GM12891 (cell line): Measurements from ENCODE around the gene CYB5A.

ENCODE experiments used
- DNase-seq: peaks from one replicate; pipeline ENCODE4 v3.0.0; 2011; ENCODE audit warnings: low spot score; ENCODE audit not compliant: insufficient read length
- FAIRE-seq: peaks from 2 replicates; lab custom pipeline; 2011; peaks lifted over from hg19 to GRCh38; lab: Jason Lieb, UNC
- PAX5 ChIP-seq: IDR thresholded peaks from 2 replicates; pipeline ENCODE4 v1.6.1; 2011; ENCODE audit warnings: low read length, moderate library complexity, mild to moderate bottlenecking; ENCODE audit not compliant: insufficient read depth, severe bottlenecking
- POLR2A ChIP-seq: IDR thresholded peaks from 2 replicates; pipeline ENCODE4 v1.6.1; 2011; ENCODE audit warnings: low read depth, low read length, control low read depth
- POLR2AphosphoS5 ChIP-seq: IDR thresholded peaks from 2 replicates; pipeline ENCODE4 v1.6.1; 2011; ENCODE audit warnings: low read depth, low read length, control low read depth
- POU2F2 ChIP-seq: IDR thresholded peaks from 2 replicates; pipeline ENCODE4 v1.6.1; 2011; ENCODE audit warnings: low read depth, mild to moderate bottlenecking, control low read depth, low read length, moderate library complexity
- SPI1 ChIP-seq: IDR thresholded peaks from 2 replicates; pipeline ENCODE4 v1.6.1; 2011; ENCODE audit warnings: low read depth, low read length, control low read depth
- TAF1 ChIP-seq: IDR thresholded peaks from 2 replicates; pipeline ENCODE4 v1.6.1; 2011; ENCODE audit warnings: low read depth, low read length, control low read depth

Gene CYB5A

GRCh38 chr18:74268175-74268574 is 23.6 kb downstream of the CYB5A start:
- TF ChIP-seq POLR2A = no peak
- no peak for TF ChIP-seq PAX5
- no peak for TF ChIP-seq TAF1
- no peak for TF ChIP-seq POU2F2
- TF ChIP-seq SPI1 = no peak
- no peak for TF ChIP-seq POLR2AphosphoS5

DNA sequence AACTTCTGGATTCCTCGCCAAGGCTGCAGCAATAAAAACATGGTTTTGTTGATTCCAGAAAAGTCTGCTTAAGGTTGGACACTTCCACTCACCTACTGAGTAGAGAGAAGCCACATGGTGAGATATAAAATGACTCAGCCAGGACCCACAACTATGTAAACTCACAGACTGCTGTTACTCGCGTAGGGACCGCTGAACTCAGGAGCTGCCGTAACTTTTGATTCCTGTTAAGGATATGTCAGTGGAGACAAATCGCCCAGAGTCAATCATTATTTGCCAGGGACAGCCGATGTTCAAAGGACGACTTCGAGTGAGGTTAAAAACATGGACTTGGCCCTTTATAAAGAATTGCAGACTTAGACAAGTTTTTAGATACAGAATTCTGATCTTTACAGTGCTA is 25.6 kb downstream of the CYB5A start:
- no peak for TF ChIP-seq SPI1
- TF ChIP-seq POLR2AphosphoS5 = no peak
- TF ChIP-seq TAF1 = no peak
- no peak for TF ChIP-seq PAX5
- no peak for TF ChIP-seq POU2F2
- no peak for DNase-seq
- no peak for FAIRE-seq

More at GRCh38 chr18:74268175-74268574, 23.6 kb downstream of the CYB5A start:
- FAIRE-seq = no peak
- no peak for DNase-seq

GRCh38 chr18:74265546-74266098 is 26.1 kb downstream of the CYB5A start:
- TF ChIP-seq POLR2A = no peak
- no peak for TF ChIP-seq POU2F2
- no peak for TF ChIP-seq POLR2AphosphoS5
- no peak for TF ChIP-seq SPI1
- no peak for TF ChIP-seq TAF1
- TF ChIP-seq PAX5 = no peak
- DNase-seq (no peak), FAIRE-seq (no peak)

- no peak for FAIRE-seq
- TF ChIP-seq SPI1 (peak; percentile 51), TAF1 (no peak), PAX5 (no peak)
- no peak for DNase-seq
These were observed 27.3 kb downstream of the CYB5A start for GRCh38 chr18:74264303-74265020.

GRCh38 chr18:74261053-74261713 is 30.6 kb downstream of the CYB5A start:
- no peak for DNase-seq
- TF ChIP-seq PAX5 (no peak), TAF1 (no peak), SPI1 (no peak), POLR2AphosphoS5 (no peak), POU2F2 (no peak), POLR2A (no peak)
- no peak for FAIRE-seq

- FAIRE-seq = no peak
- TF ChIP-seq PAX5 (no peak), POLR2A (no peak), TAF1 (no peak), POLR2AphosphoS5 (no peak), SPI1 (no peak), POU2F2 (no peak)
- DNase-seq = no peak
These were observed 32.4 kb downstream of the CYB5A start for GRCh38 chr18:74259347-74259746.

DNA sequence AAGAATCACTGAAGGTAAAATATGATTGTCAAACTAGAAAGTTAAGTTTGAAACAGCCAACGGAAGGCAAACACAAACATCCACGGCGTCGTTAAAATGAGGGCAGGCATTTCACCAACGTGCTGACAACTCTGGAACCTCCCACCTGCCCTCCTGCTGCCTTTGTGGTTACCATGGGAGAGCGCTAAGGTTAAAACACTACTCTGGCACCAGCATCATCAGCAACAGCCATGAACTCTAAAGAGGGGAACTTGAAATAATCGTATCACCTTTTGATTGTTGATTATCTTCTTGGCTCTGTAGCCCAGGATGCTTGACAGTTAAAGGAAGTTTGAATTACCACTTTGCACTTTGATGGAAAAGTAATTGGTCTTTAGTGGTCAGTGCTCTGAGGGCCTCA is 34.7 kb downstream of the CYB5A start:
- DNase-seq (no peak), FAIRE-seq (no peak)
- no peak for TF ChIP-seq POLR2AphosphoS5

GRCh38 chr18:74256190-74256589 is 35.6 kb downstream of the CYB5A start:
- no peak for TF ChIP-seq POLR2A
- no peak for TF ChIP-seq TAF1
- DNase-seq (no peak), FAIRE-seq (no peak)

DNA sequence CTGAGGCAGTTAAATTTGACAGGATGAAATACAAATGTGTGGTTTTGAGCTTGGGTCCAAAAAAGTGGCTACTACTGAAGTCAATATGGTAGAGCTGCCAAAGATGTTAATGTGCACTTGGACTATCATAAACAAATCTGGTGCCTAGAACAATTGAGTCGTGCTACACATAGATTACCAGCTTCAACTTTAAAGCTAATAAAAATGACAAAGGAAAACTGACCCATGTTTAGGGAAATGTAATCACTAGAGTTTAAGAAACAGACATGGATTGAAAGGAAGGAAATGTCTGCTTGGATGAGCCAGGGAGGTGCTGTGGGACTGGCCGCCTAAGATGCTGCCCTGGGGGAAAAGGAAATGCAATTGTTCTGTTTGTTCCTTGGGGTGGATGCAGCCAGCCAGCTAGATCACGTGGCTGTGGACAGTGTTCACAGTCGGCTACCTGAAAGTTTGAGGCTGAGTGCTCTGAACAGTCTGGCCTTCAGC is 36.6 kb downstream of the CYB5A start:
- no peak for TF ChIP-seq PAX5
- TF ChIP-seq POLR2AphosphoS5 = no peak
- no peak for TF ChIP-seq TAF1
- no peak for TF ChIP-seq POLR2A
- TF ChIP-seq SPI1 = no peak
- FAIRE-seq (no peak), DNase-seq (no peak)

DNA sequence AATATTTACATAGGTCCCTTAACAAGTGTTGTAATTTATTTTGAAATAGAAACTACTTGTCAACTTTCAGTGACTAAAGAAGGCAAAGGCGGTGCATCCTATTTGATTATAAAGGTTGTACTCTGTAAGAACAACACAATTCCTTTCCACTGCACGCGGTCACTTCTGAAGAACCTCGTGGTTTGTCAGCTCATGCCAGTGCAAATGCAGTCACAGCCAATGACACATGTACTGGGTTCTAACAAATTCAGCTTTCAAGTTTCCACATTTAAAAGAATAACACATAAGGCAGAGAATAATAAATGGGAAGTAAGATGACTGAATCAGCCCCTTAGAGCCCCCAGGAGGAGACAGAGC is 39.7 kb downstream of the CYB5A start:
- TF ChIP-seq TAF1 = no peak
- TF ChIP-seq PAX5 = no peak
- no peak for TF ChIP-seq SPI1
- TF ChIP-seq POU2F2 = no peak
- no peak for TF ChIP-seq POLR2AphosphoS5
- TF ChIP-seq POLR2A = no peak
- DNase-seq (no peak), FAIRE-seq (no peak)
